GM12878 (cell line): Measurements from ENCODE around the gene RRAD. TPM values are rescaled to one million over a fixed set of nuclear protein-coding genes. Genes with fewer than 3 reads are reported as not detected.

ENCODE experiments used
- ATAC-seq: fragments of 200-7000 bp; cut with Tn5 transposase; 3 replicates; pipeline ENCODE4 v1.9.1; 2020; ENCODE audit warnings: mild to moderate bottlenecking, moderate library complexity
- BruUV-seq: library from RNA; stranded (reverse); fragments of 400-500 nt; replicated peaks from 2 replicates; lab custom pipeline; 2021; lab: Mats Ljungman, UMichigan
- CTCF ChIA-PET: fragments of 300-600 bp; sonication (Branson Sonifier 250); formaldehyde crosslinking; extraction: SDS; loops from one replicate; lab custom pipeline; 2021; ENCODE audit warnings: inconsistent platforms; lab: Yijun Ruan, JAX
- POLR2A ChIA-PET: fragments of 350-600 bp; formaldehyde crosslinking; extraction: SDS; loops from one replicate; lab custom pipeline; 2021; ENCODE audit warnings: inconsistent platforms; lab: Charles Lee
- RAD21 ChIA-PET: fragments of 300-600 bp; sonication (Branson Sonifier 250); formaldehyde crosslinking; loops from one replicate; lab custom pipeline; 2023; ENCODE audit warnings: antibody characterized with exemption; ENCODE audit not compliant: unreplicated experiment; lab: Charles Lee
- SMC1A ChIA-PET: fragments of 300-600 bp; sonication (Branson Sonifier 250); formaldehyde crosslinking; loops from one replicate; lab custom pipeline; 2023; ENCODE audit not compliant: unreplicated experiment, uncharacterized antibody; lab: Charles Lee
- DNase-seq: peaks from one replicate; pipeline ENCODE4 v3.0.0-alpha.2; 2011; ENCODE audit warnings: low read depth, low spot score
- FAIRE-seq: peaks from 3 replicates; lab custom pipeline; 2011; peaks lifted over from hg19 to GRCh38; lab: Jason Lieb, UNC
- H2AFZ ChIP-seq: 2 replicates; pipeline ENCODE4 v1.6.0; 2011; ENCODE audit warnings: low read depth, low read length, control low read depth; ENCODE audit not compliant: control insufficient read depth
- H3K27ac ChIP-seq: 2 replicates; pipeline ENCODE4 v1.5.1; 2011; ENCODE audit warnings: control low read depth; ENCODE audit not compliant: control insufficient read depth, insufficient read depth
- H3K27me3 ChIP-seq, 2 experiments: replicated peaks in 1 of 2; 2 replicates each; pipeline versions ENCODE4 v1.6.0 to v1.6.1; 2011; ENCODE audit warnings: low read length in 1 of 2; ENCODE audit not compliant: control insufficient read depth in 2 of 2, insufficient read depth in 2 of 2
- H3K36me3 ChIP-seq, 2 experiments: 2 replicates each; pipeline ENCODE4 v1.5.1; 2011; ENCODE audit warnings: low read length in 1 of 2; ENCODE audit not compliant: control insufficient read depth in 2 of 2, insufficient read depth in 2 of 2
- H3K4me1 ChIP-seq: 2 replicates; pipeline ENCODE4 v1.6.1; 2011; ENCODE audit warnings: mild to moderate bottlenecking, low read length, moderate library complexity, mixed read lengths; ENCODE audit not compliant: control insufficient read depth, insufficient read depth
- H3K4me2 ChIP-seq: 2 replicates; pipeline ENCODE4 v1.6.0; 2011; ENCODE audit warnings: control low read depth; ENCODE audit not compliant: control insufficient read depth, insufficient read depth
- H3K4me3 ChIP-seq: fragments of 200-600 bp; sonication (generic); 2 replicates; pipeline ENCODE4 v1.5.1; 2016
- H3K79me2 ChIP-seq: 2 replicates; pipeline ENCODE4 v1.6.0; 2011; ENCODE audit warnings: low read length; ENCODE audit not compliant: control insufficient read depth, insufficient read depth
- H3K9ac ChIP-seq: 2 replicates; pipeline ENCODE4 v1.8.0; 2011; ENCODE audit warnings: low read length, control low read depth, mixed read lengths; ENCODE audit not compliant: control insufficient read depth, insufficient read depth
- H3K9me3 ChIP-seq: replicated peaks from 3 replicates; pipeline ENCODE4 v1.5.1; 2011; ENCODE audit warnings: mild to moderate bottlenecking, low read length; ENCODE audit not compliant: control insufficient read depth, insufficient read depth
- H4K20me1 ChIP-seq: 2 replicates; pipeline ENCODE4 v1.6.0; 2011; ENCODE audit not compliant: control insufficient read depth, insufficient read depth
- BRCA1 ChIP-seq: IDR thresholded peaks from 2 replicates; pipeline ENCODE4 v1.6.1; 2011; ENCODE audit warnings: low read depth, low read length, improper control_type of control experiment
- CREB1 ChIP-seq: IDR thresholded peaks from 2 replicates; pipeline ENCODE4 v1.6.1; 2012; ENCODE audit warnings: low read depth, mild to moderate bottlenecking, inconsistent platforms
- CREM ChIP-seq: IDR thresholded peaks from 2 replicates; pipeline ENCODE4 v1.6.1; 2014; ENCODE audit warnings: antibody characterized with exemption, low read depth
- CTCF ChIP-seq, 3 experiments: IDR thresholded peaks in 2 of 3; conservative IDR thresholded peaks in 1 of 3; 2 replicates each; pipeline ENCODE4 v1.5.1; 2011; ENCODE audit warnings: low read depth in 3 of 3, low read length in 3 of 3, mild to moderate bottlenecking in 3 of 3, control low read depth in 2 of 3, moderate library complexity in 2 of 3, inconsistent platforms in 1 of 3, mixed read lengths in 1 of 3; ENCODE audit not compliant: control insufficient read depth in 2 of 3, insufficient read depth in 1 of 3; ENCODE audit errors: extremely low read depth in 1 of 3
- E4F1 ChIP-seq: fragments of 450-650 bp; IDR thresholded peaks from 2 replicates; pipeline ENCODE4 v1.6.1; 2018; ENCODE audit warnings: borderline replicate concordance, mild to moderate bottlenecking; ENCODE audit not compliant: partially characterized antibody
- ELK1 ChIP-seq: IDR thresholded peaks from 2 replicates; pipeline ENCODE4 v1.6.1; 2012; ENCODE audit warnings: low read depth, low read length, improper control_type of control experiment
- HDAC2 ChIP-seq: fragments of 200-600 bp; sonication (generic); IDR thresholded peaks from 2 replicates; pipeline ENCODE4 v1.6.1; 2017
- HDAC6 ChIP-seq: fragments of 200-600 bp; sonication (generic); IDR thresholded peaks from one replicate; pipeline ENCODE4 v1.8.0; 2017; ENCODE audit warnings: antibody characterized with exemption; ENCODE audit not compliant: unreplicated experiment
- JUND ChIP-seq: IDR thresholded peaks from 2 replicates; pipeline ENCODE4 v1.6.1; 2012; ENCODE audit warnings: low read depth, mild to moderate bottlenecking, low read length, improper control_type of control experiment, moderate library complexity
- NR2C1 ChIP-seq: fragments of 450-650 bp; IDR thresholded peaks from 2 replicates; pipeline ENCODE4 v1.6.1; 2017; ENCODE audit warnings: antibody characterized with exemption, mild to moderate bottlenecking, moderate library complexity
- RELB ChIP-seq: fragments of 450-650 bp; IDR thresholded peaks from 2 replicates; pipeline ENCODE4 v1.6.1; 2017; ENCODE audit warnings: low read depth, mild to moderate bottlenecking, moderate library complexity
- SIN3A ChIP-seq: IDR thresholded peaks from 2 replicates; pipeline ENCODE4 v1.6.1; 2012; ENCODE audit warnings: low read depth, low read length, improper control_type of control experiment
- SKIL ChIP-seq: fragments of 450-650 bp; IDR thresholded peaks from 2 replicates; pipeline ENCODE4 v1.6.1; 2017; ENCODE audit warnings: mild to moderate bottlenecking, low read depth, inconsistent platforms; ENCODE audit not compliant: poor library complexity, severe bottlenecking
- ZSCAN29 ChIP-seq: fragments of 450-650 bp; IDR thresholded peaks from 2 replicates; pipeline ENCODE4 v1.6.1; 2017; ENCODE audit warnings: mild to moderate bottlenecking, moderate library complexity
- WGBS: methylation state at CpG from one replicate; pipeline ENCODE4 v1.1.6; 2016; ENCODE audit warnings: low lambda C conversion rate; ENCODE audit not compliant: insufficient replicate concordance, insufficient coverage; ENCODE audit errors: missing lambda C conversion rate; 5-methylcytosine and 5-hydroxymethylcytosine counted together
- in situ Hi-C: fragments of 300-500 bp; cut with MboI; formaldehyde crosslinking; loops from 9 replicates; pipeline ENCODE4 v1.14.3; 2018; ENCODE audit warnings: mixed read lengths
- intact Hi-C: fragments of 100-400 bp; cut with micrococcal nuclease; formaldehyde crosslinking; loops from one replicate; pipeline ENCODE4 v1.14.2; 2022; ENCODE audit not compliant: unreplicated experiment
- polyA plus RNA-seq, 11 experiments: library from polyadenylated mRNA; depleted of rRNA in 4 of 11; unstranded in 6 of 11; stranded (reverse) in 5 of 11; fragments of >200 nt; fragmentation: Nextera tagmentation in 4 of 11; fragmentation: Illumina TruSeq in 1 of 11; extraction: Ambion mirVana in 4 of 11; extraction: Trizol in 1 of 11; gene quantifications; 1 replicate in 1 of 11; 2 replicates in 10 of 11; pipeline versions ENCODE4 v1.2.1 to v1.2.3, GENCODE V29; 2011 to 2016; ENCODE audit warnings: inconsistent platforms in 2 of 11, missing spikeins in 2 of 11, low read depth in 1 of 11
- total RNA-seq, 4 experiments: library from RNA; depleted of rRNA in 3 of 4; stranded (reverse); fragments of >200 nt in 3 of 4; fragmentation: Illumina TruSeq in 1 of 4; extraction: Trizol in 1 of 4; gene quantifications; 2 replicates each; pipeline versions ENCODE4 v1.2.1 to v1.2.3, GENCODE V29; 2013 to 2021

The RRAD gene
- total and polyA plus RNA-seq, 10 of the 15 experiments (the other 5 are each of a cell fraction or from before 2014, with no cell fraction given) = 0.11 to 8.5 (median 2.8) TPM

- TF ChIP-seq SKIL (no peak), ZSCAN29 (no peak), JUND (no peak), E4F1 (no peak), CREM (no peak), HDAC2 (no peak)
Observed at GRCh38 chr16:66964049-66964448, 38.7 kb upstream of the RRAD start (continued).

- no peak for DNase-seq
- FAIRE-seq = no peak
- peak; percentile 14; the same call in 1 of the 3 replicates for ATAC-seq
- ChIA-PET SMC1A (interaction anchor here (1.5 to 1.6 kb wide), 2 partner anchors 9 to 140 kb away, joined by 3 read pairs; no protein-coding TSS in a partner anchor), CTCF (interaction anchor here (1.1 to 1.6 kb wide), 7 partner anchors 9 to 450 kb away, joined by 3 to 7 read pairs (median 3); partner anchors contain the start of gene B3GNT9), RAD21 (interaction anchor here (0.6 to 1.2 kb wide), 2 partner anchors 11 to 193 kb away, joined by 3 read pairs; no protein-coding TSS in a partner anchor), POLR2A (no interaction called here)
- peak overlapping the region; percentile 69 for H2AFZ ChIP-seq
- 0 out of 2 replicates have a peak overlapping the region, but pooled peaks have one; percentile 1 for H3K4me2 ChIP-seq
- 19% methylated on average over 5 of the region's 5 CpGs for WGBS
- BruUV-seq = no TSS peak
- H3K4me1 ChIP-seq = peaks cover 11% of the 10 kb centered on the region
- no peaks in the 10 kb centered on the region for H3K9me3 ChIP-seq
- H4K20me1 ChIP-seq = no peaks in the 10 kb centered on the region
- no peaks in the 10 kb centered on the region for H3K36me3 ChIP-seq
- in situ Hi-C loops = no loop called here
- no peak overlapping the region; the same call in 1 of the 2 replicates for H3K4me3 ChIP-seq
- no peaks in the 10 kb centered on the region for H3K27me3 ChIP-seq
- H3K27ac ChIP-seq = no peak overlapping the region
- H3K9ac ChIP-seq = no peak overlapping the region
- no peaks in the 10 kb centered on the region for H3K79me2 ChIP-seq
- intact Hi-C loops = no loop called here
- TF ChIP-seq SIN3A (no peak), BRCA1 (no peak), RELB (no peak), CTCF (IDR thresholded peaks at IDR 0.05 in 2 of 3, conservative IDR thresholded peaks at IDR 0.05 in 1 of 3; ENCODE audit: control insufficient read depth in 2 of 3, extremely low read depth in 1 of 3, insufficient read depth in 1 of 3, low read depth in 3 of 3, low read length in 3 of 3) (no peak), CREB1 (no peak), NR2C1 (no peak), HDAC6 (no peak), ELK1 (no peak)
Observed at GRCh38 chr16:66961914-66962313, 36.6 kb upstream of the RRAD start.
